Common myeloid progenitor, CD34-positive (primary cell): Measurements from ENCODE around the gene BICD2.

Source experiments
- CTCF ChIA-PET: fragments of 350-600 bp; sonication (Branson Sonifier 250); formaldehyde crosslinking; loops from one replicate; lab custom pipeline; 2021; ENCODE audit warnings: antibody characterized with exemption; lab: Charles Lee
- POLR2A ChIA-PET: fragments of 350-600 bp; sonication (Branson Sonifier 250); formaldehyde crosslinking; loops from one replicate; lab custom pipeline; 2021; ENCODE audit warnings: antibody characterized with exemption; lab: Charles Lee
- DNase-seq, 3 donors: peaks; one replicate each; pipeline versions ENCODE4 v3.0.0 to v3.0.0-alpha.2; 2013
- H3K27ac ChIP-seq, 2 experiments: 1 replicate in 1 of 2; 2 replicates in 1 of 2; pipeline ENCODE4 v1.7.0; 2013; ENCODE audit warnings: inconsistent platforms in 2 of 2, low read length in 2 of 2, mild to moderate bottlenecking in 2 of 2, low read depth in 1 of 2, moderate library complexity in 1 of 2; ENCODE audit not compliant: severe bottlenecking in 2 of 2, insufficient read depth in 1 of 2, poor library complexity in 1 of 2
- H3K27me3 ChIP-seq, 5 experiments: replicated peaks in 2 of 5; 1 replicate in 3 of 5; 2 replicates in 2 of 5; pipeline versions ENCODE4 v1.6.1 to v1.7.0; 2013; ENCODE audit warnings: low read length in 4 of 5, mild to moderate bottlenecking in 2 of 5, moderate library complexity in 2 of 5, inconsistent platforms in 1 of 5; ENCODE audit not compliant: insufficient read depth in 5 of 5, control insufficient read depth in 4 of 5
- H3K36me3 ChIP-seq, 4 experiments: 1 replicate in 2 of 4; 2 replicates in 2 of 4; pipeline versions ENCODE4 v1.6.1 to v1.7.0; 2013; ENCODE audit warnings: low read length in 3 of 4, control low read depth in 1 of 4, mild to moderate bottlenecking in 1 of 4; ENCODE audit not compliant: control insufficient read depth in 4 of 4, insufficient read depth in 4 of 4
- H3K4me1 ChIP-seq, 4 experiments: 1 replicate in 3 of 4; 2 replicates in 1 of 4; pipeline versions ENCODE4 v1.6.1 to v1.7.1; 2013; ENCODE audit warnings: low read length in 3 of 4, mild to moderate bottlenecking in 3 of 4, control low read depth in 1 of 4, inconsistent platforms in 1 of 4, moderate library complexity in 1 of 4; ENCODE audit not compliant: control insufficient read depth in 4 of 4, insufficient read depth in 4 of 4; ENCODE audit errors: control extremely low read depth in 1 of 4
- H3K4me3 ChIP-seq, 7 experiments: 1 replicate in 4 of 7; 2 replicates in 3 of 7; pipeline versions ENCODE4 v1.5.1 to v1.7.0; 2013; ENCODE audit warnings: mild to moderate bottlenecking in 7 of 7, low read length in 6 of 7, moderate library complexity in 6 of 7, inconsistent platforms in 2 of 7, low read depth in 2 of 7, control low read depth in 1 of 7; ENCODE audit not compliant: insufficient read depth in 4 of 7, control insufficient read depth in 1 of 7; ENCODE audit errors: extremely low read depth in 1 of 7
- H3K9me3 ChIP-seq, 5 experiments: 1 replicate in 4 of 5; 2 replicates in 1 of 5; pipeline versions ENCODE4 v1.6.1 to v1.7.1; 2013; ENCODE audit warnings: low read length in 4 of 5, mild to moderate bottlenecking in 2 of 5, inconsistent platforms in 1 of 5, low read depth in 1 of 5, moderate library complexity in 1 of 5; ENCODE audit not compliant: control insufficient read depth in 4 of 5, insufficient read depth in 2 of 5; ENCODE audit errors: control extremely low read depth in 1 of 5
- whole genome bisulfite sequencing: methylation state at CpG from one replicate; pipeline ENCODE4 v1.1.5; 2013; ENCODE audit not compliant: insufficient coverage; 5-methylcytosine and 5-hydroxymethylcytosine counted together

BICD2 gene

GRCh38 chr9:92723299-92723625 is 41.4 kb downstream of the BICD2 start:
- 100% methylated on average over 2 of the region's 3 CpGs for WGBS
- no peak overlapping the region for H3K27ac ChIP-seq
- no peaks in the 10 kb centered on the region for H3K9me3 ChIP-seq
- DNase-seq = no peak
- H3K4me3 ChIP-seq = no peak overlapping the region
- peaks cover 0 to 12% (median 5%) of the 10 kb centered on the region in 4 experiments for H3K4me1 ChIP-seq
- no peaks in the 10 kb centered on the region for H3K27me3 ChIP-seq
- POLR2A ChIA-PET = no interaction called here
- H3K36me3 ChIP-seq = peaks cover 12 to 95% (median 79%) of the 10 kb centered on the region in 4 experiments
- CTCF ChIA-PET = interaction anchor here (1.1 to 1.8 kb wide), 3 partner anchors 14 to 68 kb away, joined by 3 to 6 read pairs (median 4); no protein-coding TSS in a partner anchor

GRCh38 chr9:92722386-92723298 is 42.0 kb downstream of the BICD2 start:
- Histone ChIP-seq H3K4me1 (peaks cover 0 to 11% (median 5%) of the 10 kb centered on the region in 4 experiments), H3K27ac (no peak overlapping the region), H3K36me3 (peaks cover 10 to 95% (median 80%) of the 10 kb centered on the region in 4 experiments), H3K9me3 (no peaks in the 10 kb centered on the region), H3K4me3 (no peak overlapping the region), H3K27me3 (no peaks in the 10 kb centered on the region)
- no peak for DNase-seq
- CTCF ChIA-PET = interaction anchor here (1.1 to 1.8 kb wide), 5 partner anchors 9 to 69 kb away, joined by 3 to 6 read pairs (median 3); no protein-coding TSS in a partner anchor
- POLR2A ChIA-PET = no interaction called here
- WGBS = 99% methylated on average over 10 of the region's 16 CpGs

- peaks cover 0 to under 1% (median 0%) of the 10 kb centered on the region in 4 experiments for H3K4me1 ChIP-seq
- no peaks in the 10 kb centered on the region for H3K9me3 ChIP-seq
- peaks cover 14 to 95% (median 78%) of the 10 kb centered on the region in 4 experiments for H3K36me3 ChIP-seq
- no peak overlapping the region for H3K27ac ChIP-seq
- WGBS = 100% methylated on average over 4 of the region's 7 CpGs
- DNase-seq = no peak
- CTCF ChIA-PET = interaction anchor here (0.5 to 1.5 kb wide), 4 partner anchors 11 to 620 kb away, joined by 3 read pairs; no protein-coding TSS in a partner anchor
- no peaks in the 10 kb centered on the region for H3K27me3 ChIP-seq
- POLR2A ChIA-PET = no interaction called here
- no peak overlapping the region for H3K4me3 ChIP-seq
Measured at GRCh38 chr9:92721548-92721947, 43.1 kb downstream of the BICD2 start.

GRCh38 chr9:92720807-92721535 is 43.7 kb downstream of the BICD2 start:
- no peak for DNase-seq
- Histone ChIP-seq H3K36me3 (peaks cover 14 to 91% (median 79%) of the 10 kb centered on the region in 4 experiments), H3K27me3 (no peaks in the 10 kb centered on the region), H3K4me1 (no peaks in the 10 kb centered on the region), H3K9me3 (no peaks in the 10 kb centered on the region), H3K27ac (no peak overlapping the region), H3K4me3 (no peak overlapping the region)
- ChIA-PET POLR2A (no interaction called here), CTCF (interaction anchor here (0.6 to 9.3 kb wide), 6 partner anchors 11 to 620 kb away, joined by 3 to 217 read pairs (median 3); no protein-coding TSS in a partner anchor)
- WGBS = 99% methylated on average over 5 of the region's 8 CpGs

- H3K27ac ChIP-seq = no peak overlapping the region
- ChIA-PET CTCF (interaction anchor here (1.0 to 9.3 kb wide), 4 partner anchors 11 to 70 kb away, joined by 3 to 217 read pairs (median 70); no protein-coding TSS in a partner anchor), POLR2A (no interaction called here)
- no peaks in the 10 kb centered on the region for H3K27me3 ChIP-seq
- no peaks in the 10 kb centered on the region for H3K4me1 ChIP-seq
- no peak overlapping the region for H3K4me3 ChIP-seq
- WGBS = 99% methylated on average over 23 of the region's 24 CpGs
- H3K9me3 ChIP-seq = no peaks in the 10 kb centered on the region
- no peak for DNase-seq
- peaks cover 19 to 91% (median 82%) of the 10 kb centered on the region in 4 experiments for H3K36me3 ChIP-seq
Measured at GRCh38 chr9:92720209-92720765, 44.3 kb downstream of the BICD2 start.

GRCh38 chr9:92719028-92719647 is 45.5 kb downstream of the BICD2 start:
- Histone ChIP-seq H3K9me3 (no peaks in the 10 kb centered on the region), H3K27ac (no peak overlapping the region), H3K4me1 (no peaks in the 10 kb centered on the region), H3K4me3 (no peak overlapping the region), H3K36me3 (peaks cover 17 to 93% (median 85%) of the 10 kb centered on the region in 4 experiments), H3K27me3 (no peaks in the 10 kb centered on the region)
- ChIA-PET CTCF (interaction anchor here (0.9 to 9.3 kb wide), 11 partner anchors 10 to 88 kb away, joined by 3 to 217 read pairs (median 9); partner anchors contain the start of gene BICD2), POLR2A (no interaction called here)
- WGBS = 97% methylated on average over 34 of the region's 34 CpGs
- no peak for DNase-seq
